OCI-LY1 (cell line): ENCODE data around the gene MYH14.

Experiments used
- CTCF ChIP-seq: fragments of 200-600 bp; sonication (generic), shearing (Covaris generic); IDR thresholded peaks from 2 replicates; pipeline ENCODE4 v1.5.1; 2017; ENCODE audit warnings: mild to moderate bottlenecking, antibody characterized with exemption, low read length, moderate library complexity, mixed read lengths
- EZH2 ChIP-seq: fragments of 200-600 bp; sonication (generic), shearing (Covaris generic); IDR thresholded peaks from 2 replicates; pipeline ENCODE4 v1.8.0; 2017; ENCODE audit warnings: borderline replicate concordance, mixed run types, mild to moderate bottlenecking, antibody characterized with exemption, low read length, moderate library complexity, mixed read lengths

- TF ChIP-seq CTCF: no peak
- TF ChIP-seq EZH2: no peak
These were observed 83.0 kb downstream of the MYH14 start for GRCh38 chr19:50286443-50286842.
